Measurements from ENCODE around the gene RBM23. TPM values are rescaled to one million over a fixed set of nuclear protein-coding genes. Genes with fewer than 3 reads are reported as not detected.

The RBM23 gene
- total and polyA plus RNA-seq, 2 of the 8 experiments (the other 6 are each of a cell fraction or from before 2014, with no cell fraction given): 41.2 to 43.3 TPM

GRCh38 chr14:22871224-22872032, 47.5 kb downstream of the RBM23 start, which contains the start of gene LRP10:
TSS of gene LRP10 (plus strand) at chr14:22871740. CDS start at chr14:22872304, 564 bp downstream.
- Histone ChIP-seq H3K36me3 (ENCODE audit: control insufficient read depth in 2 of 4, insufficient read depth in 4 of 4, low read length in 3 of 4) (no peaks in the 10 kb centered on the region), H2BK12ac (ENCODE audit: low read depth, low read length) (peak within 1 kb of the TSS; percentile 93; the same call in 1 of the 2 replicates), H3K14ac (ENCODE audit: insufficient read length) (no peak within 1 kb of the TSS), H3K23ac (ENCODE audit: insufficient read length) (no peak within 1 kb of the TSS), H3K56ac (replicated peaks; ENCODE audit: insufficient read length, low read depth, low read length) (peak within 1 kb of the TSS; percentile 30), H2BK15ac (ENCODE audit: low read length) (peak within 1 kb of the TSS; percentile 93; the same call in 1 of the 2 replicates), H3K4me1 (replicated peaks in 1 of 4; ENCODE audit: control insufficient read depth in 3 of 4, insufficient read depth in 4 of 4, low read length in 3 of 4) (peaks cover 0 to 9% (median 3%) of the 10 kb centered on the region in 4 experiments; a peak in 4 of 7 replicates), H2BK20ac (ENCODE audit: low read length) (0 out of 2 replicates have a peak within 1 kb of the TSS, but pooled peaks have one; percentile 87), H3K23me2 (ENCODE audit: low read depth, low read length) (peaks cover 5% of the 10 kb centered on the region), H3K79me2 (ENCODE audit: control insufficient read depth in 1 of 2, insufficient read depth in 2 of 2, low read length in 2 of 2) (no peaks in the 10 kb centered on the region), H3K9ac (replicated peaks in 1 of 4; ENCODE audit: extremely low read depth in 1 of 4, low read depth in 3 of 4, low read length in 3 of 4) (peak within 1 kb of the TSS; percentile 14 to 61 (median 44); a peak in 5 of 7 replicates), H4K5ac (ENCODE audit: insufficient read length, low read depth, low read length) (no peak within 1 kb of the TSS), H3K18ac (ENCODE audit: extremely low read depth, low read length) (peak within 1 kb of the TSS; percentile 89), H2AFZ (ENCODE audit: low read length) (0 out of 2 replicates have a peak within 1 kb of the TSS, but pooled peaks have one; percentile 78), H2AK5ac (ENCODE audit: low read depth, low read length) (no peak within 1 kb of the TSS), H3K4me2 (ENCODE audit: insufficient read depth in 1 of 2, low read depth in 2 of 2, low read length in 2 of 2) (peak within 1 kb of the TSS; percentile 85 to 87), H3K4me3 (ENCODE audit: extremely low read depth in 1 of 4, insufficient read depth in 2 of 4, low read depth in 3 of 4, low read length in 4 of 4) (peak within 1 kb of the TSS; percentile 64 to 86 (median 80)), H2BK5ac (ENCODE audit: low read depth, low read length) (peak within 1 kb of the TSS; percentile 91), H3K27me3 (replicated peaks in 1 of 4; ENCODE audit: control insufficient read depth in 3 of 4, extremely low read depth in 1 of 4, insufficient read depth in 3 of 4, low read length in 3 of 4) (no peaks in the 10 kb centered on the region), H3K27ac (ENCODE audit: low read depth, low read length) (peak within 1 kb of the TSS; percentile 57; the same call in 1 of the 2 replicates), H3K4ac (replicated peaks; ENCODE audit: insufficient read length, low read depth, low read length) (peak within 1 kb of the TSS; percentile 87), H3K9me3 (ENCODE audit: insufficient read depth in 2 of 2, low read depth in 1 of 2, low read length in 1 of 2) (no peaks in the 10 kb centered on the region), H4K8ac (ENCODE audit: extremely low read depth, insufficient read depth, low read length) (peak within 1 kb of the TSS; percentile 91), H4K20me1 (replicated peaks in 1 of 2; ENCODE audit: control insufficient read depth in 1 of 2, insufficient read depth in 2 of 2, low read length in 2 of 2) (no peaks in the 10 kb centered on the region), H2BK120ac (replicated peaks; ENCODE audit: low read depth, low read length) (peak within 1 kb of the TSS; percentile 75), H4K91ac (replicated peaks; ENCODE audit: insufficient read length, low read length) (no peak within 1 kb of the TSS), H3K79me1 (ENCODE audit: low read depth, low read length) (no peaks in the 10 kb centered on the region)
- ChIA-PET CTCF (ENCODE audit: partially characterized antibody) (interaction anchor here (0.8 to 56.0 kb wide), 12 partner anchors 9 to 315 kb away, joined by 3 to 1562 read pairs (median 6); partner anchors contain the start of genes ABHD4, MMP14, MRPL52 and PRMT5), POLR2A (ENCODE audit: partially characterized antibody) (interaction anchor here (0.7 to 6.6 kb wide), 12 partner anchors 12 to 136 kb away, joined by 3 to 54 read pairs (median 4); partner anchors contain the start of genes AJUBA, OXA1L, RBM23 and REM2)
- FAIRE-seq (no peak), DNase-seq (ENCODE audit: low read depth in 1 of 2, low spot score in 2 of 2) (peak in 1 of 2 experiments; percentile 94)
- WGBS, 2 experiments (ENCODE audit: extremely low coverage in 1 of 2, insufficient coverage in 1 of 2, insufficient read length in 1 of 2, insufficient replicate concordance in 2 of 2, low coverage in 1 of 2, low lambda C conversion rate in 2 of 2, missing lambda C conversion rate in 1 of 2): 2% methylated on average over 36 of the region's 50 CpGs; no CpG with 5 or more reads in 1 of the 2 experiments
- TF ChIP-seq ATF2 (IDR thresholded peaks at IDR 0.05; ENCODE audit: low read length): no peak
- TF ChIP-seq POU5F1 (IDR thresholded peaks at IDR 0.05; ENCODE audit: low read depth, low read length): no peak
- no peak for TF ChIP-seq TEAD4 (IDR thresholded peaks at IDR 0.05; ENCODE audit: low read depth, low read length)
- TF ChIP-seq CHD2 (IDR thresholded peaks at IDR 0.05; ENCODE audit: low read length): peak; percentile 14; the same call in 1 of the 2 replicates
- TF ChIP-seq TBP (IDR thresholded peaks at IDR 0.05; ENCODE audit: low read depth, low read length): peak; percentile 52; the same call in 1 of the 2 replicates
- no peak for TF ChIP-seq SUZ12 (IDR thresholded peaks at IDR 0.05; ENCODE audit: low read length)
- no peak for TF ChIP-seq TCF12 (IDR thresholded peaks at IDR 0.05; ENCODE audit: low read depth, low read length)
- 0 out of 2 replicates have a peak, but pooled peaks have one; percentile 1 for TF ChIP-seq PHF8 (conservative IDR thresholded peaks at IDR 0.05; ENCODE audit: low read depth, low read length)
- no peak for TF ChIP-seq BACH1 (IDR thresholded peaks at IDR 0.05; ENCODE audit: low read length)
